Endothelial cell of umbilical vein (primary cell): ENCODE measurements around the gene DRC7. TPM values are rescaled to one million over a fixed set of nuclear protein-coding genes. Genes with fewer than 3 reads are reported as not detected.
"Not testable (repeated sequence)": the region's sequence is repeated elsewhere in the genome, so short reads cannot be mapped to it uniquely, and the experiment has no call there.

ENCODE experiments used
- BruUV-seq: library from RNA; stranded (reverse); fragments of 400-500 nt; replicated peaks from 2 replicates; lab custom pipeline; 2021; lab: Mats Ljungman, UMichigan
- CTCF ChIA-PET: fragments of 300-600, 350-600 bp; sonication (Branson Sonifier 250); formaldehyde crosslinking; loops from one replicate; lab custom pipeline; 2021; ENCODE audit warnings: antibody characterized with exemption, inconsistent platforms; lab: Charles Lee
- POLR2A ChIA-PET: fragments of 300-600, 350-600 bp; sonication (Branson Sonifier 250); formaldehyde crosslinking; loops from one replicate; lab custom pipeline; 2021; ENCODE audit warnings: antibody characterized with exemption, inconsistent platforms; lab: Charles Lee
- DNase-seq: peaks from one replicate; pipeline ENCODE4 v3.0.0-alpha.2; 2011; ENCODE audit warnings: low read depth, low spot score
- FAIRE-seq: peaks from 2 replicates; lab custom pipeline; 2011; peaks lifted over from hg19 to GRCh38; lab: Jason Lieb, UNC
- H2AFZ ChIP-seq: 2 replicates; pipeline ENCODE4 v1.6.0; 2012; ENCODE audit warnings: low read depth, low read length, control low read depth, inconsistent platforms
- H3K27ac ChIP-seq: 2 replicates; pipeline ENCODE4 v1.5.1; 2011; ENCODE audit warnings: low read depth, mild to moderate bottlenecking, control low read depth, low read length, moderate library complexity; ENCODE audit not compliant: insufficient read depth
- H3K27me3 ChIP-seq, 2 experiments: 2 replicates each; pipeline versions ENCODE4 v1.6.0 to v1.6.1; 2011; ENCODE audit warnings: low read length in 2 of 2, mixed read lengths in 1 of 2; ENCODE audit not compliant: control insufficient read depth in 2 of 2, insufficient read depth in 2 of 2
- H3K36me3 ChIP-seq, 2 experiments: 2 replicates in 1 of 2; 3 replicates in 1 of 2; pipeline ENCODE4 v1.5.1; 2011; ENCODE audit warnings: low read length in 2 of 2, mild to moderate bottlenecking in 1 of 2, moderate library complexity in 1 of 2; ENCODE audit not compliant: control insufficient read depth in 2 of 2, insufficient read depth in 2 of 2; ENCODE audit errors: extremely low read depth in 1 of 2
- H3K4me1 ChIP-seq: 3 replicates; pipeline ENCODE4 v1.5.1; 2011; ENCODE audit warnings: mild to moderate bottlenecking, low read length; ENCODE audit not compliant: control insufficient read depth, insufficient read depth; ENCODE audit errors: extremely low read depth
- H3K4me2 ChIP-seq: 2 replicates; pipeline ENCODE4 v1.6.1; 2011; ENCODE audit warnings: low read length, control low read depth, mixed read lengths; ENCODE audit not compliant: insufficient read depth
- H3K4me3 ChIP-seq, 3 experiments: fragments of 200-600 bp in 1 of 3; sonication (generic), shearing (Covaris generic) in 1 of 3; replicated peaks in 1 of 3; 2 replicates each; pipeline ENCODE4 v1.5.1; 2011 to 2016; ENCODE audit warnings: control low read depth in 3 of 3, low read length in 3 of 3, mild to moderate bottlenecking in 2 of 3, inconsistent platforms in 1 of 3, low read depth in 1 of 3, moderate library complexity in 1 of 3; ENCODE audit not compliant: insufficient read depth in 1 of 3
- H3K79me2 ChIP-seq: 2 replicates; pipeline ENCODE4 v1.6.0; 2012; ENCODE audit warnings: low read length, inconsistent platforms; ENCODE audit not compliant: control insufficient read depth, insufficient read depth
- H3K9ac ChIP-seq: replicated peaks from 2 replicates; pipeline ENCODE3; 2011; ENCODE audit warnings: low read length, control low read depth; ENCODE audit not compliant: insufficient read depth; ENCODE audit errors: extremely low read depth
- H3K9me1 ChIP-seq: replicated peaks from 3 replicates; pipeline ENCODE4 v1.6.0; 2011; ENCODE audit warnings: mild to moderate bottlenecking, low read length; ENCODE audit not compliant: control insufficient read depth, insufficient read depth; ENCODE audit errors: extremely low read depth
- H3K9me3 ChIP-seq: replicated peaks from 2 replicates; pipeline ENCODE4 v1.5.1; 2012; ENCODE audit warnings: low read length, inconsistent platforms; ENCODE audit not compliant: control insufficient read depth, insufficient read depth
- H4K20me1 ChIP-seq: replicated peaks from 2 replicates; pipeline ENCODE3; 2011; ENCODE audit warnings: mild to moderate bottlenecking, low read length; ENCODE audit not compliant: control insufficient read depth, insufficient read depth; ENCODE audit errors: extremely low read depth
- EZH2 ChIP-seq: IDR thresholded peaks from 2 replicates; pipeline ENCODE4 v1.6.1; 2012; ENCODE audit warnings: borderline replicate concordance, low read depth, mild to moderate bottlenecking, moderate library complexity, low read length, inconsistent platforms; ENCODE audit not compliant: severe bottlenecking
- FOS ChIP-seq: IDR thresholded peaks from 2 replicates; pipeline ENCODE4 v1.6.1; 2011; ENCODE audit warnings: mild to moderate bottlenecking, low read length, moderate library complexity, borderline replicate concordance; ENCODE audit not compliant: insufficient read depth
- GATA2 ChIP-seq: IDR thresholded peaks from 2 replicates; pipeline ENCODE4 v1.7.0; 2011; ENCODE audit warnings: low read depth, mild to moderate bottlenecking, moderate library complexity, mixed read lengths, low read length; ENCODE audit not compliant: insufficient read length, insufficient read depth
- JUN ChIP-seq: IDR thresholded peaks from 2 replicates; pipeline ENCODE4 v1.6.1; 2011; ENCODE audit warnings: borderline replicate concordance, low read depth; ENCODE audit not compliant: insufficient read length, insufficient read depth
- MYC ChIP-seq: IDR thresholded peaks from one replicate; pipeline ENCODE4 v1.6.1; 2011; ENCODE audit warnings: mild to moderate bottlenecking, low read depth, low read length
- POLR2A ChIP-seq: IDR thresholded peaks from 2 replicates; pipeline ENCODE4 v1.6.1; 2012; ENCODE audit warnings: low read depth, mild to moderate bottlenecking, control low read depth, low read length
- POLR2AphosphoS5 ChIP-seq: IDR thresholded peaks from 2 replicates; pipeline ENCODE4 v1.6.1; 2012; ENCODE audit warnings: low read depth, mild to moderate bottlenecking, control low read depth, low read length, moderate library complexity; ENCODE audit not compliant: insufficient read depth
- dilution Hi-C: fragments of 300-500 bp; cut with MboI; formaldehyde crosslinking; loops from one replicate; pipeline ENCODE4 v1.15.0; 2019; ENCODE audit warnings: low sequenced_read_pairs; ENCODE audit not compliant: extremely low pct_ligation_motif_present
- intact Hi-C: fragments of 100-400 bp; cut with micrococcal nuclease; formaldehyde crosslinking; loops from one replicate; pipeline ENCODE4 v1.10.0; 2022
- polyA plus RNA-seq, 4 experiments: library from polyadenylated mRNA; depleted of rRNA in 3 of 4; stranded (reverse) in 3 of 4; unstranded in 1 of 4; fragments of >200 nt; gene quantifications; 2 replicates each; pipeline versions ENCODE4 v1.2.1 to v1.2.3, GENCODE V29; 2011 to 2012; ENCODE audit warnings: missing spikeins in 1 of 4
- total RNA-seq: library from RNA; stranded (reverse); gene quantifications from 2 replicates; pipeline ENCODE4 v1.2.3, GENCODE V29; 2021
- TF ChIP-seq, protein P1 (sequence below), 2 donors: IDR thresholded peaks; 1 replicate in 1 of 2; 2 replicates in 1 of 2; pipeline ENCODE4 v1.5.1; 2011; ENCODE audit warnings: low read length in 2 of 2, mild to moderate bottlenecking in 2 of 2, moderate library complexity in 2 of 2, control low read depth in 1 of 2, inconsistent platforms in 1 of 2, low read depth in 1 of 2; ENCODE audit not compliant: insufficient read depth in 1 of 2; ENCODE audit errors: extremely low read depth in 1 of 2
- TF ChIP-seq, protein P2 (sequence below): IDR thresholded peaks from 2 replicates; pipeline ENCODE4 v1.6.1; 2011; ENCODE audit not compliant: insufficient read depth, insufficient read length

DRC7 gene
- total and polyA plus RNA-seq, 2 donors (not counting 3 experiments of a cell fraction or from before 2014, with no cell fraction given): 0.13 to 0.77 TPM

DNA sequence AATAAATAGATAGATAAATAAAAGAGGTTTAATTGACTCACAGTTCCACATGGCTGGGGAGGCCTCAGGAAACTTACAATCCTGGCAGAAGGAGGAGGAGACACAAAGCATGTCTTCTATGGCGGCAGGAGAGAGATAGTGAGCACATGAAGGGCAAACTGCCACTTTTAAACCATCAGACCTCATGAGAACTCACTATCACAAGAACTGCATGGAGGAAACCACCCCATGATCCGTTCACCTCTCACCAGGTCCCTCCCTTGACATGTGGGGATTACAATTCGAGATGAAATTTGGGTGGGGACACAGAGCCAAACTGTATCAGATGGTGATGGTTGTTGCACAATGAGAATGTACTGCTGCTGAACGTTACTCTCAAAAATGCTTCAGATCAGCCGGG, 85.2 kb downstream of the DRC7 start:
- H3K4me3 ChIP-seq, H3K9me1 ChIP-seq, dilution Hi-C loops, BruUV-seq, intact Hi-C loops, CTCF ChIA-PET, H3K27me3 ChIP-seq, H3K79me2 ChIP-seq, H3K4me2 ChIP-seq, H3K27ac ChIP-seq, H3K4me1 ChIP-seq, H4K20me1 ChIP-seq, H3K9me3 ChIP-seq, DNase-seq, H3K9ac ChIP-seq, H2AFZ ChIP-seq, FAIRE-seq, POLR2A ChIA-PET: not testable (repeated sequence)
- peaks cover 3 to 11% of the 10 kb centered on the region in 2 experiments for H3K36me3 ChIP-seq

DNA sequence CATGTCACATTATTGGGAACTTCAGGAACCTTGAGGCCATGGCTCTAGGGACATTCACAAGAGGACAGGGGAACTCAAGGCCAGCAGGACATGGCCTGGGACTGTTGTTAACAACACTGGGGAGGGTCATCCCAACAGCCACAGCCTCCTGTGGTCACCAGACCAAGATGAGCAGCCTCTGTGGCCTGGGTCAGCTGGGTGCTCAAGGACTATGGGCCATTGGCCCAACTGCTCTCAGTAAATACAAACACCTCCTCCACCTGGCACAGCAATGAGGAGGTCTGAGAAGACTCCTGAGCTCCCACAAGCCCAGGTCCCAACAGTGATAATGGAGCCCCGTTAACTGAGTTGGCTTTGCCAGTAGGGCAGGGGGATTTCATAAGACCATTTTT, 86.7 kb downstream of the DRC7 start:
- intact Hi-C loops: no loop called here
- ChIA-PET POLR2A (no interaction called here), CTCF (interaction anchor here (1.5 kb wide), 1 partner anchor 15 kb away, joined by 4 read pairs; no protein-coding TSS in a partner anchor)
- no peaks in the 10 kb centered on the region for H3K27me3 ChIP-seq
- H3K36me3 ChIP-seq: peaks cover under 1 to 9% of the 10 kb centered on the region in 2 experiments
- BruUV-seq: no TSS peak
- FAIRE-seq (no peak), DNase-seq (no peak)
- no peaks in the 10 kb centered on the region for H3K9me1 ChIP-seq
- no peak overlapping the region for H3K4me2 ChIP-seq
- no peaks in the 10 kb centered on the region for H3K9me3 ChIP-seq
- H3K27ac ChIP-seq: no peak overlapping the region
- no peak overlapping the region for H3K9ac ChIP-seq
- no peak overlapping the region for H2AFZ ChIP-seq
- dilution Hi-C loops: no loop called here
- TF ChIP-seq, protein P1, sequence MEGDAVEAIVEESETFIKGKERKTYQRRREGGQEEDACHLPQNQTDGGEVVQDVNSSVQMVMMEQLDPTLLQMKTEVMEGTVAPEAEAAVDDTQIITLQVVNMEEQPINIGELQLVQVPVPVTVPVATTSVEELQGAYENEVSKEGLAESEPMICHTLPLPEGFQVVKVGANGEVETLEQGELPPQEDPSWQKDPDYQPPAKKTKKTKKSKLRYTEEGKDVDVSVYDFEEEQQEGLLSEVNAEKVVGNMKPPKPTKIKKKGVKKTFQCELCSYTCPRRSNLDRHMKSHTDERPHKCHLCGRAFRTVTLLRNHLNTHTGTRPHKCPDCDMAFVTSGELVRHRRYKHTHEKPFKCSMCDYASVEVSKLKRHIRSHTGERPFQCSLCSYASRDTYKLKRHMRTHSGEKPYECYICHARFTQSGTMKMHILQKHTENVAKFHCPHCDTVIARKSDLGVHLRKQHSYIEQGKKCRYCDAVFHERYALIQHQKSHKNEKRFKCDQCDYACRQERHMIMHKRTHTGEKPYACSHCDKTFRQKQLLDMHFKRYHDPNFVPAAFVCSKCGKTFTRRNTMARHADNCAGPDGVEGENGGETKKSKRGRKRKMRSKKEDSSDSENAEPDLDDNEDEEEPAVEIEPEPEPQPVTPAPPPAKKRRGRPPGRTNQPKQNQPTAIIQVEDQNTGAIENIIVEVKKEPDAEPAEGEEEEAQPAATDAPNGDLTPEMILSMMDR (IDR thresholded peaks at IDR 0.05; ENCODE audit: extremely low read depth in 1 of 2, insufficient read depth in 1 of 2, low read depth in 1 of 2, low read length in 2 of 2): no peak
- TF ChIP-seq JUN (no peak), POLR2A (no peak), MYC (no peak), POLR2AphosphoS5 (no peak), GATA2 (no peak), FOS (no peak), EZH2 (no peak)
- TF ChIP-seq, protein P2, sequence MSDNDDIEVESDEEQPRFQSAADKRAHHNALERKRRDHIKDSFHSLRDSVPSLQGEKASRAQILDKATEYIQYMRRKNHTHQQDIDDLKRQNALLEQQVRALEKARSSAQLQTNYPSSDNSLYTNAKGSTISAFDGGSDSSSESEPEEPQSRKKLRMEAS: no peak
- no peak overlapping the region for H3K4me3 ChIP-seq
- H3K4me1 ChIP-seq: peaks cover 2% of the 10 kb centered on the region
- H3K79me2 ChIP-seq: no peaks in the 10 kb centered on the region
- no peaks in the 10 kb centered on the region for H4K20me1 ChIP-seq
